ENCODE results near the gene UAP1L1. TPM values are rescaled to one million over a fixed set of nuclear protein-coding genes. Genes with fewer than 3 reads are reported as not detected.
A peak's percentile ranks its signal among the peaks of the same experiment; 100 is the strongest.
"Not testable (repeated sequence)": the region's sequence is repeated elsewhere in the genome, so short reads cannot be mapped to it uniquely, and the experiment has no call there.

UAP1L1 gene
- total RNA-seq, 2 donors from 2014 or later, result 7.5 to 28.2 TPM

DNA sequence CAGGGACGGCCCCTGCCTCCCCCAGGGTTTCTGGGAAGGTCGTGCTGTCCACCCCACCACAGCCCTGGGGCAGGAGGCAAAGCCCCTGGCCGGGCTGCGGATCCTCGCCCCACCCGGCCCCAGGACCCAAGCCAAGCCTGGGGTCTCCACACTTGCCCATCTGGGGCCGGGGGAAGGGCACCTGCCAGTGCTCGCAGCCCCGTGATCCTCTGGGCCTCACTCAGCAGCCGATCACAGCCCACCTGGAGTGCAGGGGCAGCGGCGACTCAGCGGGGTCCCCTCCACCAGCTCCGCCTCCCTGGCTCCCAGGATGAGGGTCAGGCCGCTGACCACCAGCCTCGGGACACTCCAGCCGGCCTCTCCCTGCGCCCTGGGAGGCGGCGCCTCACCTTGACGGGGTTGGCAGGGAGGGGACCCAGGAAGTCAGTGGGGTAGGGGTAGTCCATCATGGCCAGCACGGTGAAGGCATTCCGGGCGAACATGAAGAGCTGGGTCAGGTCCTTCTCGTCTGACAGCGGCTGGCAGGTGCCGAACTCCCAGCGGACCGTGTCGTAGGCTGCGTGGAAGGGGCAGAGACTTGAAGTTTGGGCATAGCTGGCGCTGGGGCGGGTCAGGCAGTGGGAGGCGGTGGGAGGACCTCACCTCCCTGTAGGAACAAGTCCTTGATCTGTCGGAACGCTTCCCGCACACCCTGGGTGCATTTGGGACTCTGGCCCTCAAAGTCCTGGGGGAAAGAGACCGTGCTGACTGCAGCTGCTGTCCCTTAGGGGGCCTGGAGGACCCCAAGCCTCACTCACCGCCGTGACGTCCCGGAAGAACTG lies 35.5 kb downstream of the UAP1L1 start:
- no peak for DNase-seq (ENCODE audit: low spot score in 2 of 2)
- no peaks in the 10 kb centered on the region for H3K9me3 Mint-ChIP-seq
- H3K27ac Mint-ChIP-seq, result no peak overlapping the region
- no peaks in the 10 kb centered on the region for H3K36me3 Mint-ChIP-seq
- no peak for ATAC-seq

DNA sequence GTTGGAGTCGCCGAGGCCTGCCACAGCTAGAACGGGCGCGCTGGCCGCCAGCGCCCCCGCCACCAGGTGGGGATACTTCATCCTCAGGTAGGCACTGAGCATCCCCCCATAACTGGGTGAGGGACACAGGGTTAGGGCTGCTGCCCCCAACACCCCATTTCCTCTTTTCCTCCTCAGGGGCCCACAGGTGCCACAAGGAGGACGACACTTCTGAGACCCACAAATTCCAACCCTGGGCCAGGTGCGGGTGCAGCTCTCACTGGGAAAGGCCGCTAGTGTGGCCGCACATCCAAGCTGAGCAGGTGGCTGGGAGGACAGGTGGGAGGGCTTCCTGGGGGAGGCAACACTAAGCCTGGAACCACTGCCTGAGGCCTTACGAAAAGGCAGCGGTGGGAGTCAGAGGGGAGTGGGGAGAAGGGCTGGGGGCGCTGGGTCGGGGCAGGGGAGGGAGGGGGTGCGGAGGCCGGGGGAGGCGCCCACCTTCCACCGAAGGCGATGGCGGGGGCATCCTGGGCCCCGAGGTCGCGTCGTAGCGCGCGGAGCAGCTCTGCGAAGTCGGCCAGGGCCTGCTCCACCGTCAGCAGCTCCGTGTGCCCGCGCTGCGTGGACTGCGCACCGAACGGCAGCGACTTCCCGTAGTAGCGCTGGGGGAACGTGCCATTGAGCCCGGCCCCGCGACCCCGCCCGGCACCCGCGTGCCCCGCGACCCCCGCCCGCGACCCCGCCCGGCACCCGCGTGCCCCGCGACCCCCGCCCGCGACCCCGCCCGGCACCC lies 36.3 kb downstream of the UAP1L1 start:
- ATAC-seq (peak; percentile 32 to 40), DNase-seq (ENCODE audit: low spot score in 2 of 2) (no peak)
- Mint-ChIP-seq H3K27ac (no peak overlapping the region), H3K36me3 (no peaks in the 10 kb centered on the region), H3K9me3 (no peaks in the 10 kb centered on the region)

DNA sequence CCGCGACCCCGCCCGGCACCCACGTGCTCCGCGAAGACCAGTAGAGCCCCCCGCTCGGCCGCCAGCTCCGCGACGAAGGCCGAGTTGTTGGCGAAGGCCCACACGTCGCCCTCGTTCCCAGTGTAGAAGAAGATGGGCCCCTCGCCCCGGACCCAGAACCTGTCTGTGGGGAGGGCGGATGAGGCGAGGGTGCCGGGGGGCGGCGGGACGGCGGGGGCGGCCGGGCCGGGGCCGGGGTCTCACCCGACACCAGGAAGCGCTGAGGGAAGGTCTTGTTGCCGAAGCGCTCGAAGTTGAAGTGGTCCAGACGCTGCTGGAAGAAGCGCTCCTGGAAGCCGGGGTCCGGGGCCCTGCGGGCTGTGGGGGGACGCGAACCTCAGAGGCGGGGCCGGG lies 36.9 kb downstream of the UAP1L1 start:
- Mint-ChIP-seq H3K27ac (peak overlapping the region in 1 of 2 donors; percentile 29), H3K36me3 (no peaks in the 10 kb centered on the region), H3K9me3 (no peaks in the 10 kb centered on the region)
- ATAC-seq (peak; percentile 18 to 21), DNase-seq (ENCODE audit: low spot score in 2 of 2) (no peak)

DNA sequence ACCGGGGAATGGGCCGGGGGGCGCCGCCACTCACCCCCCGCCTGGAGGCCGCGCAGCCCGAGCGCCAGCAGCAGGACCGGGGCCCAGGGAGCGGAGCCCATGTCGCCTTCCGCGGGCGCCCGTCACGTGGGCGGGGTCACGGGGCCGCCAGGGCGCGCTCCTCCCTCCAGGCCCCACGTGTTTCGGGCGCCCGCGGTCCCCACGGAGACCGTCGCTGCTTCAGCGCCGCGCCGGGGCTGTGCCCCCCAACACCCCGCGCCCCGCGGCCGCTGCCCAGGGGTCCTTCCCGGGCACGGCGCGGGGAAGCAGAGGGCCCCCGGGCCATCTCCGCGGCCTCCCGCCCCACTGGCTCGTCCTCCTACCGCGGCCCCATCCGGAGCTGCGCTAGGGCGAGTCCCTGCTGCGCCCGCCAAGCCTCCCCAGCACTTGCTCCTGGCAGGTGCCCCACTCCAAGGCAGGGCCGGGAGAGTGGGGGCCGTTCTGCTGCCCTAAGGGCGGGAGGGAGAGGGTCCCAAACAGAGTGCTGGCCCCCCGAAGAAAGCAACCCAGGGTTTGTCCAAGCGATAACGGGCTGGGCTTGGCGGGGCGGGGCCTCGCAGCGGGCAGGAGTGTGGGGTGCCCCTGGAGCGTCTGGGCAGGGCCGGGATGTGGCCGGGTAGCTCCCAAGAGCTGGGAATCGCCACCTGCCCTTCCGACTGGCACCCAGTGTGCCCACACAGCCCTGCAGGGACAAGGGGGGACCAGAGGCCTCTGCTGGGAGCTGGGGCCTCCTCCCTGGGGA lies 37.5 kb downstream of the UAP1L1 start, which contains the start of gene DPP7:
DPP7 (minus strand) TSS at position 121 of the 781 bp plus-strand sequence; CDS start at position 101, 20 bp downstream.
- Mint-ChIP-seq H3K9me3 (no peaks in the 10 kb centered on the region), H3K27ac (peak within 1 kb of the TSS in 1 of 2 donors; percentile 29), H3K36me3 (no peaks in the 10 kb centered on the region)
- DNase-seq (ENCODE audit: low spot score in 2 of 2) (peak; percentile 83 to 84), ATAC-seq (peak; percentile 90 to 96)

DNA sequence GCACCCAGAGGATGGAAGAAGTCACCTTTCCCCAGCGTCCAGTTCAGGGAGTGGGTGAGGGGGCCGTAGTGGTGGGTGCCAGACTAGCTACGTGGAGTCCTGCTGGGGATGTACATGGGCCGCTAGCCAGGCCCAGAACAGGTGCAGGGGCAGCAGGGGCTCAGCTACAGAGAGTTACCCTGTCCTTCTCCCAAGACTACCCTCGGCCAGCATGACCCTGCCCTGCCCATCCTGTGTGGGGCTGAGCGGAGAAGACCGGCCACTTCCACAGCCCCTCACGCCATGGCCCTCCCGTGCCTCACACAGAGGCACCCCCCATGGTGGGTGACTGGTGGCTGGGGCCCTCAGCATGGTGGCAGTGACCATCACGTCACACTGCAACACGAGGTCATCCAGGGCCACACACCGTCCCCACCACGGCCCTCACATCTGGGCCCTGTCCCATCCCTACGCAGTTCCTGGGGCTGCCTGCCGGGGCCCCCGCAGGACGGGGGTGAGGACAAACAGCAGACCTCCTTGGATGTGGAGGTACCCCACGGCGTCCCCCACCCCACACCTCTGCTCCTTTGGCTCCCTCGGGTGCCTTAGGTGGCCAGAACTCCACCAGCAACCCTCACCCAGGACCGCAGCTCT lies 38.2 kb downstream of the UAP1L1 start:
- DNase-seq (ENCODE audit: low spot score in 2 of 2) (no peak), ATAC-seq (no peak)
- no peaks in the 10 kb centered on the region for H3K36me3 Mint-ChIP-seq
- no peaks in the 10 kb centered on the region for H3K9me3 Mint-ChIP-seq
- no peak overlapping the region for H3K27ac Mint-ChIP-seq

DNA sequence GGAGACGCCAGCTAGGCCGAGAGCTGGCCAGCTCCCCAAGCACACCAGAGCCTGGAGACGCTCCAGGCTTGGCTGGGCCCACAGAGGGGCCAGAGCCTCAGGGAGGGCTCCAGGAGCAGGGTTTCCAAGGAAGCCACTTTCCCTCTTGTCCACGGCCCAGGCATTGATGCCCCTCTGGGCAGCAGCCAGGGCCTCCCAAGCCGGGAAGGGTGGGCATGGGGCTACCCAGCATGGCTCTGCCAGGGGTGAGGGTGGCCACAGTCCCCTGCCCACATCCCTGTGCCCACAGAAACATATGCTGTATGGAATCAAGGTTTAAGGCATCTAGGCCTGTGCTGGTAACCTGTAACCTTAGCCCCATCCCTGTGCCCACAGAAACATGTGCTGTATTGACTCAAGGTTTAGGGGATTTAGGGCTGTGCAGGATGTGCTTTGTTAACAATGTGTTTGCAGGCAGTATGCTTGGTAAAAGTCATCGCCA lies 38.8 kb downstream of the UAP1L1 start:
- DNase-seq (ENCODE audit: low spot score in 2 of 2) (no peak), ATAC-seq (no peak)
- H3K36me3 Mint-ChIP-seq, result no peaks in the 10 kb centered on the region

DNA sequence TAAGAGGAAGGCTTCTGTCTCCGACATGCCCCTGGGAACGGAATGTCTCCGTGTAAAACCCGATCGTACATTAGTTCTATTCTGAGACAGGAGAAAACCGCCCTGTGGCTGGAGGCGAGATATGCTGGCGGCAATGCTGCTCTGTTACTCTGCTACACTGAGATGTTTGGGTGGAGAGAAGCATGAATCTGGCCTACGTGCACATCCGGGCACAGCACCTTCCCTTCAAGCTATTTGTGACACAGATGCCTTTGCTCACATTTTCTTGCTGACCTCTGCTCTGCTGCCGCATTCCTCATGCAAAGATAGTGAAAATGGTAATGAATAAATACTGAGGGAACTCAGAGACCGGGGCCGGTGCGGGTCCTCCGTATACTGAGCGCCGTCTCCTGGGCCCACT lies 39.4 kb downstream of the UAP1L1 start:
- Mint-ChIP-seq H3K36me3 (no peaks in the 10 kb centered on the region), H3K9me3 (no peaks in the 10 kb centered on the region), H3K27ac (no peak overlapping the region)
- no peak for ATAC-seq
- no peak for DNase-seq (ENCODE audit: low spot score in 2 of 2)

More for the DNA sequence above, 38.8 kb downstream of the UAP1L1 start:
- Mint-ChIP-seq H3K27ac (no peak overlapping the region), H3K9me3 (no peaks in the 10 kb centered on the region)

DNA sequence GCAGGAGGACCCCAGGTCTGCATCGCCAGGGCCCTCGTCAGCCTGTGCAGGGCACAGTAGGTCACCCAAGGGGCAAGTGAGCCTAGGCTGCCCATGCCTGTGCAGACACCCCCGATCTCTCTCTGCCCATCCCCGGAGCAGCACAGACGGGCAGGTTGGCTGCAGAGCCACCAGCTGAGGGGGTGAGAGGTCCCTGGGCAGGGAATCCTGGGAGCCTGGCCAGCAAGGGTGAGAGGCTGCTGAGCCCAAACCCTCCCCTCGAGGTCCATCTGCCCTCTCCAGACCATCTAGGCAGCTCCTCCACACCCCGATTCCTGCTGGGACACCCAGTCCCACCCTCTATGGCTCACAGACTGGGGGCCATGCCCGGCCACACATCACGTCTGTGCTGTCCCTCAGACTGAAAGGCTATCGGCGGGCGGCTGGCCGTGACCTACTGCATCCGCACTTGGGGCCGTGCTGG lies 40.0 kb downstream of the UAP1L1 start:
- H3K27ac Mint-ChIP-seq, result no peak overlapping the region
- no peak for DNase-seq (ENCODE audit: low spot score in 2 of 2)
- H3K36me3 Mint-ChIP-seq, result no peaks in the 10 kb centered on the region
- no peak for ATAC-seq
- H3K9me3 Mint-ChIP-seq, result no peaks in the 10 kb centered on the region

DNA sequence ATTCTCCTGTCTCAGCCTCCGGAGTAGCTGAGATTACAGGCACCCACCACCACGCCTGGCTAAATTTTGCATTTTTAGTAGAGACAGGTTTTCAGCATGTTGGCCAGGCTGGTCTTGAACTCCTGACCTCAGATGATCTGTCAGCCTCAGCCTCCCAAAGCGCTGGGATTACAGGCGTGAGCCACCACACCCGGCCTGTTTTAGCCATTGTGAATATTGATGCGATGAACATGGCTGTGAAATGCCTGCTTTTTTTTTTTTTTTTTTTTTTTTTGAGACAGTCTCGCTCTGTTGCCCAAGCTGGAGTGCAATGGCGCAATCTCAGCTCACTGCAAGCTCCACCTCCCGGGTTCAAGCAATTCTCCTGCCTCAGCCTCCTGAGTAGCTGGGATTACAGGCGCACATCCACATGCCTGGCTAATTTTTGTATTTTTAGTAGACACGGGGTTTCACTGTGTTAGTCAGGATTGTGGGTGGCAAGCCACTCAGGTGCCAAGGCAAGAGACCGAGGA lies 40.8 kb downstream of the UAP1L1 start:
- not testable (repeated sequence) for DNase-seq (ENCODE audit: low spot score in 2 of 2); H3K36me3 Mint-ChIP-seq; H3K9me3 Mint-ChIP-seq; H3K27ac Mint-ChIP-seq; ATAC-seq

DNA sequence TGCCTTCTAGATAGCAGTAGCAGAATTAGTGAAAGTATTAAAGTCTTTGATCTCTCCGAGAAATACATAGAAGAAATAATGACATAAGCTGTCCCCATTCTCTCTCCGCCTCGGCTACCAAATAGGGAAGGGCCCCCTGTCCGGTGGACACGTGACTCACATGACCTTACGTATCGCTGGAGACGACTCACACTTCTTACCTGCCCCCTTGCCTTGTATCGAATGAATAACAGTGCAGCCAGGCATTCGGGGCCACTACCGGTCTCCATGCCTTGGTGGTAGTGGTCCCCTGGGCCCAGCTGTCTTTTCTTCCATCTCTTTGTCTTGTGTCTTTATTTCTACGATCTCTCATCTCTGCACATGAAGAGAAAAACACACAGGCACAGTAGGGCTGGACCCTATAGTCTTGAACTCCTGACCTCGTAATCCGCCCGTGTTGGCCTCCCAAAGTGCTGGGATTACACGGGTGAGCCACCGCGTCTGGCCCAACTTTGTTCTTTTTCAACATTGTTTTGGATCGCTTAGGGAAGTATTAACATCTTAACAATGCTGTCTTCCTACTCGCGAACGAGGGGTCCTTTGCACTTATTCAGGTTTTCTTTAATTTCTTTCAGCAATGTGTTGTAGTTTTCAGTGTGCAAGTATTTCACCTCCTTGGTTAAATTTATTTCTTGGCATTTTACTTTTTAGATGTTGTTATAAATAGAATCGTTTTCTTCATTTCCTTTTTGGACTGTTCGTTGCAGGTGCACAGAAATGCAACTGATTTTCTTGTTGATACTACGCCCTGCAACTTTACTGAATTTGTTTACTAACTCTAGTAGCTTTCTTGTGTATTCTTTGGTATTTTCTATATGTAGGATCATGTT lies 44.8 kb downstream of the UAP1L1 start:
- DNase-seq (ENCODE audit: low spot score in 2 of 2); H3K9me3 Mint-ChIP-seq; H3K36me3 Mint-ChIP-seq; H3K27ac Mint-ChIP-seq: not testable (repeated sequence)
- peak in 1 of 2 donors; percentile 43 for ATAC-seq

DNA sequence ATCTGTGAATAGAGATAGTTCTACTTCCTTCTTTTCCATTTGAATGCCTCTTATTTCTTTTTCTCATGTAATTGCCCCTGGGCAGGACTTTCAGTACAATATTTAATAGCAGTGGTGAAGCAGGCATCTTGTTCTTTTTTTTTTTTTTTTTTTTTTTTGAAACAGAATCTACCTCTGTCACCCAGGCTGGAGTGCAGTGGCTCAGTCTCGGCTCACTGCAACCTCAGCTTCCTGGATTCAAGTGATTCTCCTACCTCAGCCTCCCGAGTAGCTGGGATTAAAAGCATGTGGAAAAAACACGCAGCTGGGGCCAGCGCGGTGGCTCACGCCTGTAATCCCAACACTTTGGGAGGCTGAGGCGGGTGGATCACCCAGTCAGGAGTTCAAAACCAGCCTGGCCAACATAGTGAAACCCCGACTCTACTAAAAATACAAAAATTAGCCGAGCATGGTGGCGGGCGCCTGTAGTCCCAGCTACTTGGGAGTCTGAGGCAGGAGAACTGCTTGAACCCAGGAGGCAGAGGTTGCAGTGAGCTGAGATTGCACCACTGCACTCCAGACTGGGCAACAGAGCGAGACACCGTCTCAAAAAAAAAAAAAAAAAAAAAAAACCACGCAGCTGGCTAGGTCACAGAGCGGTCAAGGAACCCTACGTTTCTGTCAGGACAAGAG lies 45.6 kb downstream of the UAP1L1 start:
- ATAC-seq; H3K27ac Mint-ChIP-seq; H3K36me3 Mint-ChIP-seq; H3K9me3 Mint-ChIP-seq; DNase-seq (ENCODE audit: low spot score in 2 of 2): not testable (repeated sequence)

DNA sequence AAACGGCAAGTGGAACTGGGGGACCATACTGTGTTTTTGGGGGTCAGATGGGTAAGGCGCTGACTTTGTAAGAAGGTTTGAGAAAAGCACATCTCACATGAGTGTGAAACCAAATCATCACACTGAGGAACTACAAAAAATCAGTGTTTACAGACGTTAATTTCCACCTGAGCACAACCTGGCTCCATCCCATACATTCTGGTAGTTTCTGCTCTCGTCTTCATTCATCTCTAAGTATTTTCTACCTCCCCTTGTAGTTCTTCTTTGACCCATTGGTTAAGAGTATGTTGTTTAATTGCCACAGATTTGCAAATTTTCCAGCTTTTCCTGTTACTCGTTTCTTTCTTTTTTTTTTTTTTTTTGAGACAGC lies 46.1 kb downstream of the UAP1L1 start:
- ATAC-seq (no peak), DNase-seq (ENCODE audit: low spot score in 2 of 2) (no peak)
- H3K9me3 Mint-ChIP-seq, result no peaks in the 10 kb centered on the region
- peaks cover 8 to 11% of the 10 kb centered on the region in 2 donors for H3K36me3 Mint-ChIP-seq
- no peak overlapping the region for H3K27ac Mint-ChIP-seq

DNA sequence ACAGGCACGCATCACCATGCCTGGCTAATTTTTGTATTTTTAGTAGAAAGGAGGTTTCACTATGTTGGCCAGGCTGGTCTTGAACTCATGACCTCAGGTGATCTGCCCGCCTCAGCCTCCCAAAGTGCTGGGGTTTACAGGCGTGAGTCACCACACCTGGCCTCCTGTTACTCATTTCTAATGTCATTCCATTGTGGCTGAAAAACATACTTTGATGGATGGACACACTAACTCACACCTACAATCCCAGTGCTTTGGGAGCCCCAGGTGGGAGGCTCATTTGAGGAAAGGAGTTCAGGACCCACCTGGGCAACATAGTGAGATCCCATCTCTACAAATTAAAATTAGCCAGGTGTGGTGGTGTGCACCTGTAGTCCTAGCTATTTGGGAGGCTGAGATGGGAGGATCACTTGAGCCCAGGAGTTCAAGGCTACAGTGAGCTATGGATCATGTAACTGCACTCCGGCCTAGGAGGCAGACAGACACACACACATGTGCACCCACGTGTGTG lies 46.7 kb downstream of the UAP1L1 start:
- H3K27ac Mint-ChIP-seq; ATAC-seq; DNase-seq (ENCODE audit: low spot score in 2 of 2): not testable (repeated sequence)

DNA sequence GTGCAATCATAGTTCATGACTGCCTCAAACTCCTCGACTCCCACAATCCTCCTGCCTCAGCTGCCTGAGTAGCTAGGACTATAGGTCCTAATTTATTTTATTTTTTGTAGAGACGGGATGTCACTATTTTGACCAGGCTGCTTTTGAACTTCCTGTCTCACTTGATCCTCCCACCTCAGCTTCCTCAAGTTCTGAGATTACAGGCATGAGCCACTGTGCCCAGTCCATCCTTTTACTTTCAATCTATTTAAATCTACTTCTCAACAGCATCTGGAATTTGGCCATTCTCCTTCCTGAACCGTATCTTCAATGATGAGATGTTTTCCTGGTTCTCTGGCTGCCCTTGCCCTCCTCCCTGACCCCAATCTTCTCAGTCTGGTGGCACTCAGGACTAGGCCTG lies 49.5 kb downstream of the UAP1L1 start:
- H3K27ac Mint-ChIP-seq, result peak overlapping the region; percentile 85 to 86
- DNase-seq (ENCODE audit: low spot score in 2 of 2) (no peak), ATAC-seq (no peak)
- H3K9me3 Mint-ChIP-seq, result no peaks in the 10 kb centered on the region
- H3K36me3 Mint-ChIP-seq, result peaks cover 13 to 16% of the 10 kb centered on the region in 2 donors

More for the DNA sequence above, 46.7 kb downstream of the UAP1L1 start:
- not testable (repeated sequence) for H3K9me3 Mint-ChIP-seq
- peaks cover 13 to 16% of the 10 kb centered on the region in 2 donors for H3K36me3 Mint-ChIP-seq

Measured in activated naive CD4-positive, alpha-beta T cell treated with anti-CD3 and anti-CD28 coated beads, Interleukin-2, amount 50 U/mL, for 72 hours (primary cell).